HG02642 (cell line): ENCODE data around the gene MOSPD3.

Source experiments
- ATAC-seq: cut with Tn5 transposase; IDR thresholded peaks from one replicate; pipeline ENCODE4 v1.9.1; 2021; ENCODE audit warnings: mild to moderate bottlenecking; ENCODE audit not compliant: unreplicated experiment, poor library complexity

Gene MOSPD3

GRCh38 chr7:100614308-100614861 is 2.0 kb downstream of the MOSPD3 start:
- no peak for ATAC-seq

GRCh38 chr7:100620239-100620638 is 7.9 kb downstream of the MOSPD3 start:
- no peak for ATAC-seq

- ATAC-seq: no peak
Observed at GRCh38 chr7:100620804-100621203, 8.5 kb downstream of the MOSPD3 start.

- no peak for ATAC-seq
Observed at GRCh38 chr7:100621554-100621953, 9.2 kb downstream of the MOSPD3 start.

DNA sequence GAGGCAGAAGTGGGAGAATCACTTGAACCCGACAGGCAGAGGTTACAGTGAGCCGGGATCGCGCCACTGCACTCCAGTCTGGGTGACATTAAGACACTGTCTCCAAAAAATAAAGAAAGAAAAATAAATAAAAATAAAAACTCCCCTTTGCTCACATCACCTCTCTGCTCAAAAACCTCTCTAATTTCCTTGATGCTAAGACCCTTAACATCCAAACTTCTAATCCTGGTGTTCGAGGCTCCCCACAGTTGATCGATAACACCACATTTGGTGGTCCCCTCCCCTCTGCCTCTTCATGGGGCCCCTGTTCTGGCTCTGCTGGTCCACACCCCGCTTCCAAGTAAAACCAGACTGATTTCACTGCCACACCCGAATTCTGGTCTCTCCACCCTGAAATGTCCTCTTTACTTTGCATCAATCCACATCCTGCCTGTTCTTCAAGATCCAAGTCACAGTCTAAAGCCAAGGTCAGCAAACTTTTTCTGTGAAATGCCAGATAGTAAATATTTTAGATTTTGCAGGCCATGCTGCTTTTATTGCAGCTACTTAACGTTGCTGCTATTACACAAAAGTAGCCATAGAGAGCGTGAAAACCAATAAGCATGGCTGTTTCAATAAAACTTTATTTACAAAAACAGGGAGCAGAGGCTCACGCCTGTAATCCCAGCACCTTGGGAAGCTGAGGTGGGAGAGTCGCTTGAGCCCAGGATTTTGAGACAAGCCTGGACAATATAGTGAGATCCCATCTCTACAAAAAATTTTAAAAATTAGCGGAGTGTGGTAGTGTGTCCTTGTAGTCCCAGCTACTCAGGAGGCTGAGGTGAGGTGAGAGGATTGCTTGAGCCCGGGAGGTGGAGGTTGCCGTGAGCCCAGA is 11.8 kb downstream of the MOSPD3 start:
- ATAC-seq: no peak

- ATAC-seq: no peak
Observed at GRCh38 chr7:100626055-100626454, 13.7 kb downstream of the MOSPD3 start.

DNA sequence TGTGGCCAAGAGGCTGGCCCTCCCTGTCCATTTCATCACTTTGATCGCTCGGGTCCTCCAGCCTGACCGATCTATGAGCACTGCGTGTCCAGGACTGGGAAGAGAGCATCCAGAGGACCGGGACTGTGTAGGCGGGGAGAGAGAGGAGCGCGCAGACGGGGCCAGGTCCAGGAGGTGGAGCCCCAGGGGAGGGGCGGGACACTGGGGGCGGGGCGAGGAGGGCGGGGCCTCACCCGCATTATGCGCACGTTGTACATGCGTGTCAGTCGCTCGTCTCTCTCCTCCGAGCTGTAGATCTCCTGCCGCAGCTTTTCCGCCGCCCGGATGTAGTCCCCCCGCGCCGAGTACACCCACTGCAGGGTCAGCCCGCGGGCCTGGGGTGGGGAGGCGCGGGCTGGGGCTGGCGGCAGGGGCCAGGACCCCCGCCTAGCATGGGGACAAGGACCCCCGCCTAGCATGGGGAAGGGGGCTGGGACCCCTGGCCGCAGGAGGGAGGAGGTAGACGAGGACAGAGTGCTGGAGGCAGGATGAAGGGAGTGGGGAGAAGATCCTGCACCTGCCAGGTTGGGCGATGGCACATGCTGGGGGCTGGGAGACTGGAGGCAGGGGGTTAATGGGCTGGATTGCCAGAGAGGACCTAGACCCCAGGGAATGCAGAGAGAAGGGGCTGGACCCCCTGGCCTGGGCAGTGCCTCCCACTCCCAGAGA is 14.3 kb downstream of the MOSPD3 start:
- ATAC-seq: peak; percentile 81

DNA sequence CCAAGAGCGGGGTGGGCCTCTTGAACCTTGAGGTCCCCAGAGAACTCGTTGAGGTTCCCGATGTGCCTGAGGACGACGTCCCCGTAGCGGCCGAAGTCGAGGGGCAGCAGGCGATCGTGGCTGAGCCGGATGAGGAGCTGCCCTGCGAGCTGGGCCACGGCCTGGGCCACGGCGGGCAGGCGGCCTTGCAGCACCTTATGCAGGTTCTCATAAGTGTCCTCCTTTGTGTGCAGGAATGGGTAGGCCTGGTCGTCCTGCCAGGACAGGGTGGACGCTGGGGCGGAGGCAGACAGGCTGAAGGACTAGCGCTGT is 14.9 kb downstream of the MOSPD3 start:
- ATAC-seq: no peak

- ATAC-seq: no peak
Observed at GRCh38 chr7:100629117-100629716, 16.9 kb downstream of the MOSPD3 start.

DNA sequence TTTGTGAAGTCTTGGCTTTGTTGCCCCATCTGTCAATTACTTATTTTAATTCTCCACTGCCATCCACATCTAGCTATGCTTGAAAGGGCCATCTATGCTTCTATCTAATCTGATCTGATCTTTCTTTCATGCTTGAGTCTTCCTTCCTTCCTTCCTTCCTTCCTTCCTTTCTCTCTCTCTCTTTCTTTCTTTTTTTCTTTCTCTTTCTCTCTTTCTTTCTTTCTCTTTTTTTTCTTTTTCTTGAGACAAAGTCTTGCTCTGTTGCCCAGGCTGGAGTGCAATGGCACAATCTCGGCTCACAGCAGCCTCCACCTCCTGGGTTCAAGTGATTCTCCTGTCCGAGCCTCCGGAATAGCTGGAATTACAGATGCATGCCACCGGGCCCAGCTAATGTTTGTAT is 17.7 kb downstream of the MOSPD3 start:
- no peak for ATAC-seq

DNA sequence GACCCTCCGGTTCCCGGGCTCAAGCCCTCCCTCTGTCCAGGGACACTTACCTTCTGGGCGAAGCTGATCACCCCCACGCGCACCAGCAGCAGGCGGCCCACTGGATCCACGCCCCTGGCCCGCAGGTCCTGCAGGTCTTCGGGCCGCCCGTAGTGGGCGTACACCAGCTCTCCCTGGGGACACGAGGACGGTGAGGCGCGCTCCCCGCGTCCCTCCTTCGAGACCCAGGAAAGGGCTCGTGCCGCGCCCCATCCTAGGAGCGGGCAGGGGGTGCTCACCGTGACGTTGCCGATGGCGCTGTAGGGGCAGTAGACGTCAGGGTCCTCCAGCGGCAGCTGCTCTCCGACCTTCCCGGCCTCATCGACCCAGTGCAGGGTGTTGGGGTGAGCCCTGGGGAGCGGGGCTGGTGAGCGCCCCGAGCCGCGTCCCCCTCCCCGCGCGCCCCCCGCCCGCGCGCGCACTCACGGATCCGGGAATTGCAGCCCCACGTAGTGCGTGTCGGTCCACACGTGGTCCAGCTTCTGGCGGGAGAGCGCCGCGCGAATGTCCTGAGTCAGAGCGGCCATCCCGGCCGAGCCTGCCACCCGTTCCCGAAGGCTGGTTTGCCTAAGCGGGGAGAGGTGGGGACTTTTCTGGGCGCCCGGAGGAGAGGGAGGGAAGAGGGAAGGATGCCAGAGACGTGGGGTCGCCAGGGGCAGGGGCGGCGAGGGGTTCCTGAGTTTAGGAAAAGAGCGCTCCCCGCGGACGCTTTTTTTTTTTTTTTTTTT is 20.8 kb downstream of the MOSPD3 start:
- peak; percentile 55 for ATAC-seq

DNA sequence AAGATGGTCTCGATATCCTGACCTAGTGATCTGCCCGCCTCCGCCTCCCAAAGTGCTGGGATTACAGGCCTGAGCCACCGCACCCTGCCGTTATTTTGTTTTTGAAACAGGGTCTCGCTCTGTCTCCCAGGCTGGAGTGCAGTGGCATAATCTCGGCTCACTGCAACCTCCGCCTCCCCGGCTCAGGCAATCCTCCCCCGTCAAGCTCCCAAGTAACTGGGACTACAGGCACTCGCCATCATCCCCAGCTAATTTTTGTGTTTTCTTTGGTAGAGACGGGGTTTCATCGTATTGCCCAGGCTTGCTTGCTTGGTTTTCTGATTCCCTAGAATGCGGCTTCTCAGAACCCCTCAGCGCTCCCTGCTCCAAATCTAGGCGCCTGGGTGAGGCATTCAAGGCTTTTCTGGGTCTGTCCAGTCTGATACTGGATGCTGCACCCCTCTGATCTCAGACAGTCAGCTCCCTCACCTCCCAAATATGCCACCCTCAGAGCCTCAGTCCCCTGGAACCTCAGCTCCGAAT is 27.7 kb downstream of the MOSPD3 start:
- no peak for ATAC-seq

- no peak for ATAC-seq
Observed at GRCh38 chr7:100640517-100641440, 28.4 kb downstream of the MOSPD3 start.

- no peak for ATAC-seq
Observed at GRCh38 chr7:100641463-100641859, 29.1 kb downstream of the MOSPD3 start, which contains the start of gene TFR2. TSS of gene TFR2 (minus strand) at chr7:100641552. CDS start at chr7:100641509, 43 bp downstream.

- no peak for ATAC-seq
Observed at GRCh38 chr7:100641860-100642533, 29.7 kb downstream of the MOSPD3 start.

DNA sequence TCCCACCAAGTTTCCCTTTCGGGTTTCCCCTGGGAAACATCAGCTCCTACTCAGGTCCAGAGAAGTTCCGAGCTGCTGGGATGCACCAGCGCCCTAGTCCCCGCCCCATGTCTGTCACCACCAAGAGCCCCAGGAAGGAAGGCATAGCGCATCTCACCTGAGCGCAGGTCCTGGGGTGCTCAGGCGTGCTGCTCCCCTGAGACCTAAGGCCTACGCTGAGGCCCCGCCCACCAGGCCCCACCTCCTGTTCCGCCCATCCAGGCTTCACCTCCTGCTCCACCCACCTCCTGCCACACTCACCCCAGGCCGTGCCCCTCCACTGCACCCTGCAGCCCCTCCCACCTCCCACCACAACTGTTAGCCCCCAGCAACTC is 30.2 kb downstream of the MOSPD3 start:
- ATAC-seq: no peak

GRCh38 chr7:100649826-100650565 is 37.7 kb downstream of the MOSPD3 start:
- ATAC-seq: no peak
